Stimulated activated CD8-positive, alpha-beta memory T cell treated with anti-CD3 and anti-CD28 coated beads, Interleukin-4, amount 100 ng/mL, for 48 hours (primary cell): ENCODE measurements around the gene DPPA5.
"Not testable (repeated sequence)": the region's sequence is repeated elsewhere in the genome, so short reads cannot be mapped to it uniquely, and the experiment has no call there.

Source experiments
- DNase-seq: peaks from one replicate; pipeline ENCODE4 v3.0.0-alpha.2; 2020

The DPPA5 gene

GRCh38 chr6:73363537-73363875, 9.4 kb upstream of the DPPA5 start:
- DNase-seq = no peak

- DNase-seq = no peak
Measured at GRCh38 chr6:73362869-73363536, 8.9 kb upstream of the DPPA5 start.

- DNase-seq = no peak
Measured at GRCh38 chr6:73362358-73362757, 8.3 kb upstream of the DPPA5 start, which contains the start of gene KHDC3L. Gene KHDC3L (plus strand): TSS chr6:73362658. CDS start chr6:73362730, 72 bp downstream.

GRCh38 chr6:73349311-73349710, 4.8 kb downstream of the DPPA5 start:
- DNase-seq = no peak

- no peak for DNase-seq
Measured at GRCh38 chr6:73348550-73349204, 5.4 kb downstream of the DPPA5 start.

GRCh38 chr6:73343164-73343563, 10.9 kb downstream of the DPPA5 start:
- no peak for DNase-seq

GRCh38 chr6:73342174-73342573, 11.9 kb downstream of the DPPA5 start:
- no peak for DNase-seq

GRCh38 chr6:73341335-73341734, 12.7 kb downstream of the DPPA5 start:
- DNase-seq = no peak

GRCh38 chr6:73340048-73340447, 14.0 kb downstream of the DPPA5 start:
- DNase-seq = no peak

- DNase-seq = no peak
Measured at GRCh38 chr6:73339340-73339739, 14.7 kb downstream of the DPPA5 start.

- no peak for DNase-seq
Measured at GRCh38 chr6:73329201-73329600, 24.9 kb downstream of the DPPA5 start.

- DNase-seq = no peak
Measured at GRCh38 chr6:73328790-73329189, 25.3 kb downstream of the DPPA5 start.

- DNase-seq = no peak
Measured at GRCh38 chr6:73325656-73326055, 28.4 kb downstream of the DPPA5 start.

- no peak for DNase-seq
Measured at GRCh38 chr6:73323323-73323722, 30.8 kb downstream of the DPPA5 start.

GRCh38 chr6:73314577-73315492, 39.2 kb downstream of the DPPA5 start:
- no peak for DNase-seq

- DNase-seq = not testable (repeated sequence)
Measured at GRCh38 chr6:73310503-73310845, 43.6 kb downstream of the DPPA5 start.

GRCh38 chr6:73309785-73310502, 44.1 kb downstream of the DPPA5 start:
- DNase-seq = peak; percentile 82

- DNase-seq = no peak
Measured at GRCh38 chr6:73309535-73309784, 44.6 kb downstream of the DPPA5 start.

GRCh38 chr6:73308712-73309534, 45.2 kb downstream of the DPPA5 start:
- DNase-seq = no peak

- DNase-seq = not testable (repeated sequence)
Measured at GRCh38 chr6:73303773-73304172, 50.3 kb downstream of the DPPA5 start.
